SHP77 treated with DMSO at 0.1 percent for 48 hours (cell line): ENCODE measurements around the gene PHACTR2.
A peak's percentile ranks its signal among the peaks of the same experiment; 100 is the strongest.
"Not testable (repeated sequence)": the region's sequence is repeated elsewhere in the genome, so short reads cannot be mapped to it uniquely, and the experiment has no call there.

Experiments used
- DNase-seq: peaks from one replicate; lab custom pipeline; 2025; lab: John Stamatoyannopoulos, UW

The PHACTR2 gene

DNA sequence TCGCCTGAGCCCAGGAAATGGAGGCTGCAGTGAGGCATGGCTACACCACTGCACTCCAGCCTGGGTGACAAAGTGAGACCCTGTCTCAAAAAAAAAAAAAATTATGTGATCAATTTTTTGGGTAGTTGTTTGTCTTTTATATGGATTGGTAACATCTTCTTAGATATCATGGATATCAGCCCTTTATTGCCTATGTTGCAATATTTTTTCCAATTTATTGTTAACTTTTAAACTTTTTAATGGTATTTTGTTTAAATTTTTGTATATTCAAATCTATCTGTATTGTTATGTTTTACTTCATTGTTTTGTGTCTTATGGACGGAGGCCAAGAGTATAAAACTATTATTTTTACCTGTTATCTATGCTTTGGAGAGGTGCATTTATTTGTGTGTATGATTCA is 133.0 kb downstream of the PHACTR2 start:
- DNase-seq: no peak

DNA sequence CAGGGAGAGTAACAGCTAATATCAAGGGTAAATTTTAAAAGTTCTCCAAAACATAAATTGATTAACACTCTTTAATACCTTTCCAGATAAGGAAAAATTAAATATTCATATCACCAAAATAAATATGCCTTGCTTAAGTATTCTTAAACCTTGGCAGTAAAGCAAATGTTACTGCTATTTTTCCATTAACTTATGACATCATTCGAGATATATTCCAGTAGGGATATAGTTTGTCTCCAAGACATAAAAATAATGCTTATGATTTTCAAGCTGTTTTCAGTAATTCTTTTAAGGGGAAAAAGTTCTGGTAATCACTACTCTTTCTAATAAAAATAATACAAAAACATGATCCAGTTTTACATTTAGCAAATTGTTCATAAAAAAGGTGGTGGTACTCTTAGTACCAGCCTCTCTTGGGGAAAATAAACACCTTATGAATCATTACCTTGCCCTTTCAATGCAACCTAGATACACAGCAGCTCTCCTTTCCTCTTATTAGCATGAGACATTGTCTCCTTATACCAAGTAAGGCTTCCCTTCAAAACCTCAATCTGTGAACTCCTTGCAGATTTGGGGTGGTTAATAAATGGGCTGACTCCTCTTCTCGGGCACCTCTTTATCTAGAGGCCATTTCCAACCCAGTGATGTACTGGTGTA is 133.9 kb downstream of the PHACTR2 start:
- DNase-seq: no peak

DNA sequence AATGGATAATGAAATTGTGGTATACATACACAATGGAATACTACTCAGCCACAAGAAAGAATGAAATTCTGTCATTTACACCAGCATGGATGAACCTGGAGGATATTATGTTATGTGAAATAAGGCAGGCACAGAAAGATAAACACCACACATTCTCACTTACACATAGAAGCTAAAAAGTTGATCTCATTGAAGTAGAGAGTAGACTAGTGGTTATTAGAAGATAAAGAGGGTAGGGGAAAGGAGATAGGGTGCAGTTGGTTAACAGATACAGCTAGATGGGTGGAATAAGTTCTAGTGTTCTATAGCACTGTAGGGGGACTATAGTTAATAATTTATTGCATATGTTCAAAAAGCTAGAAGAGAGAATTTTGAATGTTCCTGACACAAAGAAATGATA is 139.9 kb downstream of the PHACTR2 start:
- DNase-seq: no peak

DNA sequence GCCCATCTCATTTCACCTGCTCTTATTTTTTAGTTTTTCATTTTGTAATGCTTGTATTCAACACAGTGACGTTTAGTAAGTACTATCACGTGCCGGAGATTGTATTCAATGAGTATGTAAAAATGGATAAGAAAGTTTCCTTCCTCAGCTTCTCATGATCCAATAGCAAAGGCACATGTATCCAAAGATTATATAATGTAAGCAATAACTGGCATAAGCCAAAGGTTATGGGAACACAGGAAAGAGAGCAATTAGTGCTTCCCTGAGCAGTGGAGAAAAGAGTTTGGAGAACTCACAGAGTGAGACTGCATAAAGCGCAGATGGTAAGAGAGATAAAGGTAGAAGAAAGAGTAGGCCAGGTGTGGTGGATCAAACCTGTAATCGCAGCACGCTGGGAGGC is 143.6 kb downstream of the PHACTR2 start:
- no peak for DNase-seq

DNA sequence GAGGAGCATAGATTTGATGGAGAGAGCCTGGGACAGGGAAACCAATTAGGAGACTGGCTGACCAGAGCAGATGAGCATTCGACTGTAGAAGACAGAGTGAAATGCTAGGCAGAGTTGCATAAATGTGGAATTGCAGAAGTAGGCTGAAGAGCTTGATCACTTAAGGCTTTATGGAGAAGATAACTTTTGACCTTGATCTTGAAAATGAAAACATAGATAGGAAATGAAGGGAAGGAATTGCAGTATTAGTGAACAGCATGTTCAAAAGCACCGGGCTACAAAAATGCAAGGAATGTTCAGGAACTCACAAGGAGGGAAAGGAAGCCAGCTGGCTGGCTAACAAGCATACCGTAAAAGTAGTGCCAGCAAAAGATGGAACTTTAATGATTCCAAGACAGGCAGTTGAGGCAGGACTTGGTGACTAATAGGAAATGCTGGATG is 144.8 kb downstream of the PHACTR2 start:
- DNase-seq: no peak

DNA sequence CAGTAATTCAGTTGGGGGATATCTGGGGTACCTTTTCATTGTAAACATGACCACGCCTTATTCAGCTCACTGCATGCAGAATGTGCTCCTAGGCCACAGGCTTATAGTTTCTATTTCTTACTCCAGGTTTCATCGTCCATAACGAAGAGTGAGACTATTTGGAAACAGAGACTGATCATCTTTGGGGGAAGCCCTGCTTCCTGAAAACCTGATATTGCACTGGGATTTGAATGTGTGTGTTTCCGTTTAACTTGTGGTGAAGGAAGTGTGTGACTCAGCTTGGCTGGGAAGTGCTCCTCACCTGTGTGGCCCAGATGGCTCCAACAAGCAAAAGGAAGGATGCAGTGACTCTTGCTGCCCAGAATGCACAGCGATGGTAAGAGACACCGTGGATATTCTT is 145.8 kb downstream of the PHACTR2 start:
- no peak for DNase-seq

DNA sequence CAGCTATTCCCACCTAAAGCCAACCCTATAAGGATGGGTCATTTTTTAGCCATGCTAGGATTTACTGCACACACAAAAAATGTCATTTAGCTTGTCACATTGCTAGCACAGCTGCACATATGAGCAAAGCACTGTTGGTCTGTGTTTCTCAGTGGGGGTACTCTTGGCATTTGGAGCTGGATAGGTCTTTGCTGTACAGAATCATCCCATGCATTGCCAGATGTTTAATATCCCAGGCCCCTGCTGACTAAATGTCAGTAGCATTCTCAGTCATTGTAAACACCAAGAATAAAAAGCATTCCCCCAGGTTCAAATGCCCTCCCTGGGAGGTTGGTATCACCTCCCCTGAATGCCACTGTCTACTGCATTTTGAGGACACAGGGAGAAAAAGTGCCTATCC is 150.8 kb downstream of the PHACTR2 start:
- no peak for DNase-seq

DNA sequence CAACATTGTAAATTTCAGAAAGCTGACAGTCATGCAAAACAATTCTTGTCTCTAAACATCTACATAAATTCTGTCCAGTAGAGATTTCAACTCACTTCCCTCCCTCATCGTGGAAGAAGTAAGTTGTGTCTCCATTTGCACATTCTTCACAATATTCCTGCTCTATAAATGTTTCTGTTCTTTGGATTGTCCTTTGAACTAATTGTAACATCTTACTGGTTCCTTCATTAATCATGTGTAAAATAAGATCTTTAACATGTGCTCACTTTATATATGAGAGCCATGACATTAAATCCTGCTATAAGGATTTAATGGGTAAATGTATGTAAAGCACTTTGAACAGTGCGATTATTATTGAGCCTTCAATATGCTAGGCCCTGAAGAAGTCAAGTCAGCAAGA is 158.4 kb downstream of the PHACTR2 start:
- no peak for DNase-seq

DNA sequence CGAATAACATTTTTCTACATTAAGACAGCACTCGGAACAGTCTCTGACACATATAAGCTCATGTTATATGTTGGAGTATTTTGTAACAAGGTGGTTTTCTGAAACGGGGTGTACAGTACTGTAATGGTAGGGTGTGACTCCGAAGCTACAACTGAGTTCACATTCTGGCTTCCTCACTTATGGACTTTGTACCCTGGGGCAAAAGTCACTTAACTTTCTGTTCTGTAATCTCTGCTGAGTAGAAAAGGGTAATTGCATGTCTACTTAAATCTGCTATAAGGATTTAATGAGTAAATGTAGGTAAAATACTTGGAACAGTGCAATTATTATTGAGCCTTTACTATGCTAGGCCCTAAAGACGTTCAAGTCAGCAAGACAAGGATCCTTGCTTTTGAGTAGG is 160.6 kb downstream of the PHACTR2 start:
- DNase-seq: no peak

DNA sequence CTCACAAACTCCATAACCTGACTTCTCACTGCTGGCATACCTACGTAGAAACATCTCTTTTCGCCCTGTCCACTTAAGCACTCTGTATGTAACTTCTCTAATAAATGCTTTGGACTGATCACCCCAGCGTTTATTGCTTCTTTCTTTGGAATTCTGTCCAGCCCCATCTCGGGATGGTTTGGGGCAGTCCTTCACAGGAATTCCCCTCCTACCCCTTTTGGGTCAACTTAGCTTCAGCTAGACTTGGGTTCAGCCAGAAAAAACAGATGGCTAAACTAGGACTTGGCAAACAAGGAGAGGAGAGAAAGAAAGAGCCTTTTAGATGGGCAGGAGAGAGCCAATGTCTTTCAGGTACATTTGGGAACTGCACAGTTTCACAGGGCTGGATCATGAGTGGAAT is 161.4 kb downstream of the PHACTR2 start:
- no peak for DNase-seq

DNA sequence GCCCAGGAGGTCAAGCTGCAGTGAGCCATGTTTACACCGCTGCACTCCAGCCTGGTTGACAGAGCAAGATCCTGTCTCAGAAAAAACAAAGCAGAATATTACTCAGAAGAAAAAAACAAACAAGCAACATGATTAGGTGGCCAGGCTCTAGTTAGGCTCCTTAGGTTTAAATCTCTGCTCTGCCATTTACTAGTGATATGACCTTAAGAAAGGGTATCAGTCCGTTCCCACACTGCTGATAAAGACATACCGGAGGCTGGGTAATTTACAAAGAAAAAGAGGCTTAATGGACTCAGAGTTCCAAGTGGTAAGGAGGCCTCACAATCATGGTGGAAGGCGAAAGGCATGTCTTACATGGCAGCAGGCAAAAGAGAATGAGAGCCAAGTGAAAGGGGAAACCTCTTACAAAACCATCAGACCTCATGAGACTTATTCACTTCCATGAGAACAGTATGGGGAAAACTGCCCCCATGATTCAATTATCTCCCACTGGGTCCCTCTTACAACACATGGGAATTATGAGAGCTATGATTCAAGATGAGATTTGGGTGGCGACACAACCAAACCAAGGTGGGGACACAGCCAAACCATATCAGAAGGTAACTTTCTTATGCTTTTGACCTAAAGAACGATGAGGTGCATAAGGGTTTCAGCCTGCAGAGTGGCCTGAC is 163.0 kb downstream of the PHACTR2 start:
- no peak for DNase-seq

DNA sequence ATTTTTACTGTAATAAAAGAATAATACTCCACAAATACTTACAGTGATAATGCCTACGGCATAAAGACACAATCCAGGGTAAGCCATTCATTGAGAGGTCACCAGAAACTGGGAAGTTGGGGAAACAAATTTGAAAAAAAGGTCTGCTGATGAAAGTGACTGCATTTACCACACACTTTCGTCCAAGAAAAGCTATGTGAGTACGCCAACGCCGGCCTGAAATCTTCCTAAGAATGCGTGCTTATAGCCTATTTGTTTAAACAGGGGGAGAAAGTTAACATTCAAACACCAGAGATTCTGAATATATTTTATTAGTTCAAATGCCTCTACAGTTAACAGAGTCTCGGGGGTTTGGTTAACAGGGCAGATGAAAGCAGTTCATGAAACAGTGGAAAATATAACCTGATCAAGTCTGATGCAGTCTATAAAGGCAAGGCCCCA is 164.7 kb downstream of the PHACTR2 start:
- DNase-seq: no peak

DNA sequence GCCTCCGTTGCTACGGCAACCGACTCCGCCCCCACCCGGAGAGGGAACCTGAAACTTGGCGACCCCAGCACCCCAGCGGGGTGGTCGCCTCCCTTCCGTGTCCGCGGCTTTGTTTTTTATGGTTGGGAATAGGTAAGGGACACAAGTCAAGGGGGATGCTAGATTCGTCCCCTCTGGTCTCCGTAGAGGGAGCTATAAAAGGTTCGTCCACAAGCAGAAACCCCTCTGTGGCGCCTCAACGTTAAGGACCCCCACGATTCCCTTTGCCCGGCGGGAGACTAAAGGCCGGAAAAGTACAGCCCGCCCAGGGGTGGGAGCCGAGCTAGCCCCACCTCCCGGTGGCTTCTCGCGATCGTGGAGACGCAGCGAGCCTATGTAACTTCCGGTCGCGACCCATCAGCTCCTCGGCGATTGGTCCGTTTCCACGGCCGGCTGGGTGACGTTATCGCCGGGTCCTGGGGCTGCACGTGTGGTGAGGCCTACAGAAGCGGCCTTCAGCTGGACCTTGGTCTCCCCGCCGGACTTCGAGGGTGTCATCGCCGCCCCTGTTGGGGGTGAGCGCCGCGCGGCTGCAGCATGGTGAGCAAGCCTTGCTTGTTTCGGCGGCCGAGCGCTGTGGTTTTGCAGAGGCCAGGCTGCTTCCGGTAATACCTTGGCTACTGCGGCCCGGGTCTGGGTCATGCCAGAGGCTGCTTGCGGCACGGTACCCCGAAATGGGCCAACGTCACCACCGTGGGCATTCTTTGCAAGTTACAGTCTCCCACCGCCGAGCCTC is 165.3 kb downstream of the PHACTR2 start, which contains the start of gene LTV1:
TSS of gene LTV1 (plus strand) at position 437 of the 775 bp plus-strand sequence. CDS start at position 577, 140 bp downstream.
- DNase-seq: peak; percentile 78

DNA sequence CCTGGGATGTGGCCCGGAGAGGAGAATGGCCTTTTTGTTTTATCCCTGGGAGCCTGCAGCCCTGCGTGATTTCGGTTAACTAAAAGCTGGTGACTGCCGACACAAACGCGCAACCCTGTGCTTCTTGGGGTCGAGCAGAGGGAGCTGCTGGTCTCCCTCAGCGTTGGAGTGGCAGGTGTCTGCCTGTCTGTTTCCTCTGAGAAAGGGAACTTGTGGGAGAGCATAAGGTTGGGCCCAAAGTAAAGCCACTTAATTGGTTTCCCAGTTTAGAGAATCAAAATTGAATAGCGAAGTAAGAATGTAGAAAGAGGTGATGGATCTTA is 165.9 kb downstream of the PHACTR2 start:
- no peak for DNase-seq

DNA sequence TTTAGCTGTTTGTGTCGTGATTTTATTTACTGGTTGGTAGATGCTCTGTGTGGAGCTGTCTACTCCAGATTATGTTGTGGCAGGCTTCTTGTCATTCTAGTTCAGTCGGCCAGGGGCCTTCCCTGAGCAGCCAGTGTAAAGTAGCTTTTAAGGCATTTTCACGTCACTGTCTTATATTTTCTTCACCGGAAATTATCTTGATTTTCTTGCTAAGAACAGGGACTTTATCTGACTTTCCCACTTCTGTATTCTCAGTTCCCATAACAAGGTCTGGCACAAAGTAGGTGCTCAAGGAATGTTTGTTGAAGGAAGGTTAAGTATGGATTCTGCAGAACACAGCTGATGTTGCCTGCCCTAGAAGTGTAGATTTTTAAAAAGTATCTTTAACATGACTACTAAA is 166.2 kb downstream of the PHACTR2 start:
- DNase-seq: no peak

DNA sequence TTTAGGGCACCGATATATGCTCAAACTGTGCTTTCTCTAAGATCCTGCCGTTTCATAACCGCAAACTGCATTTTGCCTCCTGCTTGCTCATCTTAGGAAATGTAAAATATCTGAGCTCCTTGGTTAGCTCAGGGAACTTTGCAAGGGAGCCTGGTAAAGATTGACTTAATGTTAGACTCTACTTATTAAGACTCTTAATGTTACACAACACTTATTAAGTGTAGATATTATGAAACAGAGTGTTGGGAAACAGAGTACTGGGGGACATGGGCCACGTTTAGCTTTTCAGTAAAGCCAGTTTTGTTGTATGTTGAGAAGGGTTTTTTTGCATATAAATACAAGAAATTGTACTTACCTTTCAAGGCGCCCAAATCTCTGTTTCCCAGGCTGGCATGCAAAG is 167.3 kb downstream of the PHACTR2 start:
- no peak for DNase-seq

DNA sequence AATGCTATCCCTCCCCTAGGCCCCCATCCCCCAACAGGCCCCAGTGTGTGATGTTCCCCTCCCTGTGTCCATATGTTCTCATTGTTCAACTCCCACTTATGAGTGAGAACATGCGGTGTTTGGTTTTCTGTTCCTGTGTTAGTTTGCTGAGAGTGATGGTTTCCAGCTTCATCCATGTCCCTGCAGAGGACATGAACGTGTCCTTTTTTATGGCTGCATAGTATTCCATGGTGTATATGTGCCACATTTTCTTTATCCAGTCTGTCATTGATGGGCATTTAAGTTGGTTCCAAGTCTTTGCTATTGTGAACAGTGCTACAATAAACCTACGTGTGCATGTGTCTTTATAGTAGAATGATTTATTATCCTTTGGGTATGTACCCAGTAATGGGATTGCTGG is 173.9 kb downstream of the PHACTR2 start:
- DNase-seq: not testable (repeated sequence)

DNA sequence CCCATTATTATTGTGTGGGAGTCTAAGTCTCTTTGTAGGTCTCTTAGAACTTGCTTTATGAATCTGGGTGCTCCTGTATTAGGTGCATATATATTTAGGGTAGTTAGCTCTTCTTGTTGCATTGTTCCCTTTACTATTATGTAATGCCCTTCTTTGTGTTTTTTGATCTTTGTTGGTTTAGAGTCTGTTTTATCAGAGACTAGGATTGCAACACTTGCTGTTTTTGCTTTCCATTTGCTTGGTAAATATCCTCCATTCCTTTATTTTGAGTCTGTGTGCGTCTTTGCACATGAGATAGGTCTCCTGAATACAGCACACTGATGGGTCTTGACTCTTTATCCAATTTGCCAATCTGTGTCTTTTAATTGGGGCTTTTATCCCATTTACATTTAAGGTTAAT is 177.3 kb downstream of the PHACTR2 start:
- not testable (repeated sequence) for DNase-seq

DNA sequence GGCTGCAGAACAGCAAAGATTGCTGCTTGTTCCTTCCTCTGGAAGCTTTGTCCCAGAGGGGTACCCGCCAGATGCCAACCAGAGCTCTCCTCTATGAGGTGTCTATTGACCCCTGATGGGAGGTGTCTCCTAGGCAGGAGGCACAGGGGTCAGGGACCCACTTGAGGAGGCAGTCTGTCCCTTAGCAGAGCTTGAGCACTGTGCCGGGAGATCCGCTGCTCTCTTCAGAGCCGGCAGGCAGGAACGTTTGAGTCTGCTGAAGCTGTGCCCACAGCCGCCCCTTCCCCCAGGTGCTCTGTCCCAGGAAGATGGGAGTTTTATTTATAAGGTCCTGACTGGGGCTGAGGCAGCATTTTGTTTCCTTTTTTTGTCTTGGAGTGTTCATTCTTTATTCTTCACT is 179.0 kb downstream of the PHACTR2 start:
- not testable (repeated sequence) for DNase-seq

DNA sequence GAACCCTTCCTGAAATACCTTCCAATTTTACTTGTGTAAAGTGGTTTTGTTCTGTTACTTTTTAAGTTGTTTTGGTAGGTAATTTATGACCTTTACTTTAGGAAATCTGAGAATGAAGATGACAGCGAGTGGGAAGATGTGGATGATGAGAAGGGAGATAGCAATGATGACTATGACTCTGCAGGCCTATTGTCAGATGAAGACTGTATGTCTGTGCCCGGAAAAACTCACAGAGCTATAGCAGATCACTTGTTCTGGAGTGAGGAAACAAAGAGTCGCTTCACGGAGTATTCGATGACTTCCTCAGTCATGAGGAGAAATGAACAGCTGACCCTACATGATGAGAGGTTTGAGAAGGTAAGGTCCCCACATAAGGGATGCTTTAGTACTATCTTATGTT is 179.9 kb downstream of the PHACTR2 start:
- DNase-seq: no peak

DNA sequence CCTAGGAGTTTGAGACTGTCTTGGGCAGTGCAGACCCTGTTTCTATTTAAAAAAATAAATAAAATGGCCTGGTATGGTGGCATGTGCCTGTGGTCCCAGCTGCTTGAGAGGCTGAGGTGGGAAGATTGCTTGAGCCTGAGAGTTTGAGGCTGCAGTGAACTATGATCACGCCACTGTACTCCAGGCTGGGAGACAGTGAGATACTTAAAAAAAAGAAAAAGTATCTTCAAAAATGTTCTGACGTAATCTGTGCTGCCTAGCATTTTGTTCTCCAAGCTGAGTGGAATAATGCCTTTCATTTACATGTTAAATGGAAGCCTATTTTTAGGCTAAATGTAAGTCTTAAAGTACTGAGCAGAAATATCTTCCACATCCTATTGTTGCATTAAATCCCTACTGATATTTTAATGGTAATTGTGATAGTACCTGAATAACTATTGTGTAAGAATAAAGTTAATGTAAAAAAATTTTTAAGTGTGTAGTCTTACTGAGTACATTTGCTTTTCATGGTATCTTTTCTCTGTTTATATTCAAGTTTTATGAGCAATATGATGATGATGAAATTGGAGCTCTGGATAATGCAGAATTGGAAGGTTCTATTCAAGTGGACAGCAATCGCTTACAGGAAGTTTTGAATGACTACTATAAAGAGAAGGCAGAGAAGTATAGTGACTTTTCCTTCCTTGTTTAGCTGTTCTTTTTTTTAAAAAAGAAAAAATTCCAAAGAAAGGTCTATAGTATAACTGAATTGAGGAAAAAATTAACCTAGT is 182.3 kb downstream of the PHACTR2 start:
- no peak for DNase-seq

DNA sequence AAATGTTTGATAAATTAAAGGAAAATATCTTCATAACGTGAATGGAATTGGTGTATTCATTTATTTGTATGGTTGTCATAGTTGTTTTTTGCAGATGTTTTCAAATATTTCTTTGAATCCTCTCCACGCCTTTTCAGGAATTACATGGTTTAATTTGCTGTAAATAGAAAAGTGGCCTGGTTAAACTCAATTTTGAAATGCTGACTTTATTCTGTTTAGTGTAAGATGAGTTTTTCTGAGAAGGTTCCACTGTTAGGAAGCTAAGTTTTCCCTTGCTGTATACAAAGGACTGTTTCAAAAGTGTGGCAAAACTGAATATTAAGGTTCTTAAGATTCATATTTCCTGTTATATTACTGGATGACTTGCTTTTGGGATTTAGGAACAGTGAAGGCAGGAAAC is 186.0 kb downstream of the PHACTR2 start:
- no peak for DNase-seq
